Dedifferentiated amniotic fluid mesenchymal stem cell (primary cell): ENCODE measurements around the gene SLC16A3.
"Not testable (repeated sequence)": the region's sequence is repeated elsewhere in the genome, so short reads cannot be mapped to it uniquely, and the experiment has no call there.

Experiments
- DNase-seq: peaks from one replicate; pipeline ENCODE4 v3.0.0-alpha.2; 2016; ENCODE audit errors: extremely low spot score

SLC16A3 gene

DNA sequence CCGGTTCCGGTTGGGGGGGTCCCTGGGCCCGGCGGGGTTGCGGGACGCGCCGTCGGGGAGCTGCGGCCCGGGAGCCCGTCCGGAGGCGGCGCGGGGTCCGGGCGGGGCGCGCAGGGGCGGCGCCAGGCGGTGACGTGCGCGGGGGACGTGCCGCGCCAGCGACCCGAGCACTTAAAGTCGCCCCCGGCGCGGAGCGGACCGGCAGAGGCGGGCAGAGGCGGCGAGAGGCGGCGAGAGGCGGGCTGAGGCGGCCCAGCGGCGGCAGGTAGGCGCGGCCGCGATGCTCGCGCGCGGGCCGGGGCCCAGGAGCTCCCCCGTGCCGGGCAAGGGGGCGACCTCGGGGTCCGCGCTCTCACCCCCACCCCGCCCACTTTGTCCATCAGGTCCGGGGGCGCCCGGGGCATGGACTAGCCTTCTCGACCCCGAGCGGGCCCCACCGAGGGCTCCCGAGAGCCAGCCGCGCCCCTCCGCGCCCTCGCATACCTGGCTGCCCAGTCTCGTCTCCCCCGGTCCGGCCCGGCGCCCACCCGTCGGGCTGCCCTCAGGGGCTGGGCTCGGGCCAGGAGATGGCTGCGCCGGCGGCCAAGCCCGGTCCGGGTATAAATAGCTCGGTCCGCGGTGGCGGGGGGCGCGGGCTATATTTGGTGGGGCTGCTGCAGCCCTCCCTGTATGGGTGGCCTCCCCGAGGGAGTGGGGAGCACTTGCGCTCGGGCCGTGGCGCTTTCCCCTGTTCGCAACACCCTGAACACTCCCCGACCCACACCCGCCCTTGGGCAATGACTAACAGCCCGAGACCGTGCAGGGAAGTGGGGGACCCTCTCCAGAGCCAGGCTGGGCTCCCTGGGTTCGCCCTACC is at the start of gene SLC16A3:
SLC16A3 (plus strand) TSS at position 201 of the 856 bp plus-strand sequence. CDS start 6,967 bp downstream, outside the sequence.
- DNase-seq, result peak; percentile 36

DNA sequence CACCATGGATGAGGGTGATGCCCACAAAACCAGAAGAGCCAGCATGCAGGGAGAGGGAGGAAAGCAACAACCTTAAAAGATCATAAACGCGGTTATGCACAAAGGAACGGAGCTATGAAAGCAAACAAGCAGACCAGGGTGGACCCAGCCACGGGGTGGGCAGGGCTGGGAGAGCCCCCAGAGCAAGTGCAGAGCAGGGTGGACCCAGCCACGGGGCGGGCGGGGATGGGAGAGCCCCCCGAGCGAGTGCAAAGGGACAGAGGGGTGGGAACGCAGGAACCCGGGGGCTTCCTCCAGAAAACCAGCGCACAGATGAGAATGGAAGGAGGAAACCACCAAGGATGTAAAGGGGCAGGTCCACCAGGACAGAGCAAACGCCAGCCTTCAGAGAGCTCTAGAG is 49.4 kb upstream of the SLC16A3 start:
- DNase-seq, result no peak

DNA sequence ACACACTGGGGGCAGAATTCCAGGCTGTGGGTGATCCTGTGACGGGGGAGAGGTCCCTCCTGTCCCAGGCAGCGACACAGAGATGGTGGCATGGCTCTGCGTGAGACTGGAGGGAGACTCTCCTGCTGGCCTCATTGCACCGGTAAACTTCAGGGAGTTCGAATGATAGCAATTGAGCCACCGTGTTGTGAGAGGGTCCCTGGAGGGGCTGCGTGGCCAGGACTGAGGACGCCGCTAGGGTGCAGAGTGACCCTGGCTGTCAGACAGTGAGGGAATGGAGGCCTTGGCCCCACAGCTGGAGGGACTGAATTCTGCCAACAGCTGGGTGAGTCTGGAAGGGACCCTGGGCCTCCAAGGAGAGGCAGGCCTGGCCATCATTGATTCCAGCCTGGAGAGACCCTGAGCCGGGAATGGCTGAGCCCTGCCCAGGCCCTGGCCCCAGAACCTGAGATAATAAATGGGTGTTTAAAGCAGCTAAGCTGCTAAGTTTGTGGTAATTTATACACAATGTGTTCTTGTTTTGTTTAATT is 48.8 kb upstream of the SLC16A3 start:
- DNase-seq, result no peak

DNA sequence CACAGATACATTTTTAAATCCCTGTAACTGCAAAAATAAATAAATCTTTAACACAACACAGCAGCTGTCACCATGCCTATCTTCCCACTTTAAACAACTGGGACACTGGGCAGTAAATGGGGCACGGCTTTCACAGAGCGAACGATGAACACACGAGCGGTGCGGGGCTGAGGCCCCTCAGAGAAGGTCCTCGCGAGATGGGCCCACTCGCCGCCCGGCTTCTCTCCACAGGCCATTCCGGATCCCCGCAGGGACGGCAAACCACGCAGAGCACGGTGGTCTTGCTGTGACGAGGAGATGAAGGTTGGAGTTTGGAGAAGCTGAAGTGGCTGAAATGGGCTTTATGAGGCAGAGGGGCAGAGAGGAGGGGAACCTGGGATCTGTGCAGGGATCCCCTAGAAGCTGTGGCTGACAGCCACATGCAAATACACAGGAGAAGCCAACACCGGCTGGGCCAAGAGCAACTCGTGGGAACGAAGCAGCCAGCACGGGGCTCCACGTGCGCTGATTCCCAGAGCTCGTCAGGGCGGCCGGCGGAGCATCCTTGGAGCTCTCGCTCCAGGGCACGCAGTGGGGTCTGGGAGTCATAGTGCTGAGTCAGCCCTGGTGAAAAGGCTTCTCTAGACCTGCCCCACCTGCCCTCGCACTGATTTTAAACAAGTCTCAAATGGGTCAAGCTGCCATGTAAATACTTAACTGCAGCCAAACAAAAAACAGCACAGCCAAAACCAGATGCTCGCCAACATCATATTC is 47.9 kb upstream of the SLC16A3 start:
- DNase-seq, result no peak

DNA sequence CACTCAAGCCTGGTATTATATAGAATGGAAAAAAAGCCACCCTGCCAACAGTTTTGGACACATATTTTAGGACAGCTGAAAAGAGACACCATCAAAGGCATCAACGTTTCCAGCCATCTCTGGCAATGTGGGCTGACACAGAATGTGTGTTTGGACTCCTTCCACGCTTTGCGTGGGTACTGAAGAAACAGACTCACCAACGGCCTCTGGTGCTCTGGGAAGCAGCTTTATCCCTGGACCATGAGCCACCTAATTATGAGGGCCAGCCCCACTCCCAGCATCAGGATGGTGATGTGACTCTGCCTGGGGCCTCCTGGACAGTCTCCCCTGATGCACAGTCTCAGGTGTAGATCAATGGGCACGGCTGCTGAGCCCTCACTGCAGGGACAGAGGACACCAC is 44.1 kb upstream of the SLC16A3 start:
- no peak for DNase-seq

DNA sequence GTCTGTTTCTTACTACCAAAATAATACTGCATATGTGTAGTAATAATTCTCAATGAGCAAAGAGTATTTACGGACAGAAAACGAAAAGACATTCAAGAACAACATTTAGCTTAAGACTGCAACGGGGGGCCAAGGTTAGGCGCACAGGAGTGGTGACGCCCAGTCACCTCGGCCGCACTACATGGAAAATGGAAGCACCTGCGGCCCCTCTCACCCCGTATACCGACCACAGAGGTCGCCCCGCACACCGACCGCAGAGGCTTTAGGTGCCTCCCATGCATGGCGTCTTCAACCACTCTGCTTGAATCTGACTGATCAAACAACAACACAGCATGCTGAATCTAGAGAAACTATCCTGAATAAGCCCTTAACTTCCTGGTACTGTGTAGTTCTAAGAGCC is 42.6 kb upstream of the SLC16A3 start:
- DNase-seq, result no peak

DNA sequence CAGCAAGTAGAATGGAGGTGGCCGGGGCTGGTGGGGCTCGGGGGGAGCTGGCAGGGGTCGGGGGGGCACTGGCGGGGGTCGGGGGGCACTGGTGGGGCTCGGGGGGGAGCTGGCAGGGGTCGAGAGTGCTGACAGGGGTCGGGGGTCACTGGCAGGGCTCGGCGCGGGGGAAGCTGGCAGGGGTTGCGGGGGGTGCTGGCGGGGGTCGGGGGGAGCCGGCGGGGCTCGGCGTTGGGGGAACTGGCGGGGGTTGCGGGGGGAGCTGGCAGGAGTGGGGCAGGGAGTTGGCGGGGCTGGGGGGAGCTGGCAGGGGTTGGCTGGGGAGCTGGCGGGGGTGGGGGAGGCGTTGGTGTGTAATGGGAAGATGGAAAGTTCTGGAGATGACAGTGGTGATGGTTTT is 41.3 kb upstream of the SLC16A3 start:
- no peak for DNase-seq

DNA sequence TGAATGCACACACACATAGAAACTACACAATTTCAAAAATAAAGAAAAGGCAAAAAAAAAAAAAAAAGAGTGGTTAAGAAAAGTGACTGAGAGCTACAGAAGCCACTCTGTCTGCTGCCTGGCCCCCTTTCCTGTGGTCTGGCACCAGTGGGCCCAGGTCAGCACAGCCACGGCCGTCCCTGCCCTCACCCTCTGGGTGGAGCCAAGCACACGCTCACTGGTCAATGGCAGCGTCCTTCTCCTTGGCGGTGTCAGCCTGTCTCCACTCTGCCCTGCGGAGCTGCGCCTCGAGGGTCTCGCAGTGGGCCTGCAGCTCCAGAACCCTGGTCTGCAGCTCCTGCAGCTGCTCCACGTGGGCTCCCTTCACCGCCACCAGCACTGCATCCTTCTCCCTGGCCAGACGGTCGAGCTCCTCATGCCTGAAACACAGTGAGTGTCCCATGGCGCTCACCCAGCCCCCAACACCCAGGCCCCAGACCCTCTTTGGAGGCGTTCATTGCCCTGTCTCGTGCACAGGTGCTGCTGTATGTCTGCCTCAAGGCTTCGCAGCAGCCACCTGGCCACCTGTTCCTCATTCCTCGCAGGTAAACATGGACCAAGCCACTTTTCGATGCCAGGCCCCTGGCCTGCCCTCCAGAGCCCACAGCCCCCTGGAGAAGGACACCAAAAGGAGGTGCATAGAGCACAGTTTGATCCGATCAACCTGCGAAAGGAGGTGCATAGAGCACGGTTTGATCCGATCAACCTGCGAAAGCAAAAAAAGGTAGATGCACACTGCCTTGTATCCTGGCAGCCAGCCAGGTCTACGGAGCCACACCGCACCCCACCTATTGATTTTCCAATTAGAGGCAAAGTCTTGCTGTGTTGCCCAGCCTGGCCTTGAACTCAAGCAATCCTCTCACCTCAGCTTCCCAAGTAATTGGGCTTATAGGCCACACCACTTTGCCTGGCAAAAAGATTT is 40.6 kb upstream of the SLC16A3 start:
- DNase-seq, result no peak

DNA sequence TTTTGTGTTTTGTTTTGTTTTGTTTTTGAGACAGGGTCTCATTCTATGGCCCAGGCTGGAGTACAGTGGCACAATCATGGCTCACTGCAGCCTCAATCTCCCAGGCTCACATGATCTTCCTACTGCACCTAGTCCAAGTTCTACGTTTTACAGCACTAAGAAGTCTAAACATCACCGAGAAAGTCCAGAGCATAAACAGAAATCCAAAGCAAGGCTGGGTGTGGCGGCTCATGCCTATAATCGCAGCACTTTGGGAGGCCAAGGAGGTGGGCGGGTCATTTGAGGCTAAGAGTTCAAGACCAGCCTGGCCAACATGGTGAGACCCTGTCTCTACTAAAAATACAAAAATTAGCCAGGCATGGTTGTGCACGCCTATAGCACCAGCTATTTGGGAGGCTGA is 35.8 kb upstream of the SLC16A3 start:
- not testable (repeated sequence) for DNase-seq

DNA sequence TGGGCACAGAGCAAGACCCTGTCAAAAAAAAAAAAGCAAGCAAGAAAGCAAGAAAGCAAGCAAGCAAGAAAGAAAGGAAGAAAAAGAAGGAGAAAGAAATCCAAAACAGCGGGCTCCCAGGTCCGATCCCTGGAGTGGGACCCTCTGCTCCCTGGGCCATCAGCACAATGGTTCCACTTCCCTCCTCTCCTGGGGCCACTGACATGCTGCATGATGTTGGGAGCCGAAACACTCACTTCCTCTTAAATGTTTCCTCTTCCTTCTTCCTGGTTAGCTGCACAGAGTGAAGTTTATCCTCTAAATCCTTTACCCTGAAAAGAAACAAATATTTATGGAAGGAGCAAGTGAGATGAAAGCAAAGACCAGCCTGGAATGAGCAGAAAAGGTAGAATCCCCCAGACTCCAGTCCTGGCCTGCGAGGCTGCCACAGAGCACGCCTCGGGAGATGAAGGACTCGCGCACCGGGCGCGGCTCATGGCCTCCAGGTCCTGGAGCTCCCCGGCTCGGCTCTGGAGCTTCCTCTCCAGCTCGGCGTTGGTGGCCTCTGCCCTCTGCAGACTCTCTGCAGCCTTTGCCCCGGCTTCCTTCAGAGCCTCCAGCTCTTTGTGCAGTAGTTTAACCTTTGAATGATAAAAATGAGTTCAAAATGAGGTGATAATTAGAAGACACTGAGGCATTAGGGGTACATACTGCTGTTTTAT is 35.2 kb upstream of the SLC16A3 start:
- DNase-seq, result no peak

DNA sequence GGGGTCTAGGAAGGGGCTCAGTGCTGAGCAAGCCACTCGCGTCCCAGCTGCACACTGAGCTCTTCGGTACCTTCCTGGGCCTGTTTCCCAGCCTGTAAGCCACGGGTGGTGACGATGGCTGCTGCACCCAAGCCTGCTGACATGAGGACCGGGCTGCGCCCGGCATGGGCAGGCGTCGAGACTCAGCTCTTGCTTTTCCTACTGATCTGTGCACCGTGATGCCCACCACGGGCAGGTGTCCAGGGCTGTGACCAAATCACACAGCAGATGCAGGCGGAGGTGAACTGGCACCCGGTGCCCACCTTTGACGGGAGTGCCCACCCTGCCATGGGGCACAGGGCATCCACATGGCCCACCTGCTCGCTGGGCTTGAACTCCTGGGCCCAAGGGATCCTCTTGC is 34.1 kb upstream of the SLC16A3 start:
- DNase-seq, result no peak

DNA sequence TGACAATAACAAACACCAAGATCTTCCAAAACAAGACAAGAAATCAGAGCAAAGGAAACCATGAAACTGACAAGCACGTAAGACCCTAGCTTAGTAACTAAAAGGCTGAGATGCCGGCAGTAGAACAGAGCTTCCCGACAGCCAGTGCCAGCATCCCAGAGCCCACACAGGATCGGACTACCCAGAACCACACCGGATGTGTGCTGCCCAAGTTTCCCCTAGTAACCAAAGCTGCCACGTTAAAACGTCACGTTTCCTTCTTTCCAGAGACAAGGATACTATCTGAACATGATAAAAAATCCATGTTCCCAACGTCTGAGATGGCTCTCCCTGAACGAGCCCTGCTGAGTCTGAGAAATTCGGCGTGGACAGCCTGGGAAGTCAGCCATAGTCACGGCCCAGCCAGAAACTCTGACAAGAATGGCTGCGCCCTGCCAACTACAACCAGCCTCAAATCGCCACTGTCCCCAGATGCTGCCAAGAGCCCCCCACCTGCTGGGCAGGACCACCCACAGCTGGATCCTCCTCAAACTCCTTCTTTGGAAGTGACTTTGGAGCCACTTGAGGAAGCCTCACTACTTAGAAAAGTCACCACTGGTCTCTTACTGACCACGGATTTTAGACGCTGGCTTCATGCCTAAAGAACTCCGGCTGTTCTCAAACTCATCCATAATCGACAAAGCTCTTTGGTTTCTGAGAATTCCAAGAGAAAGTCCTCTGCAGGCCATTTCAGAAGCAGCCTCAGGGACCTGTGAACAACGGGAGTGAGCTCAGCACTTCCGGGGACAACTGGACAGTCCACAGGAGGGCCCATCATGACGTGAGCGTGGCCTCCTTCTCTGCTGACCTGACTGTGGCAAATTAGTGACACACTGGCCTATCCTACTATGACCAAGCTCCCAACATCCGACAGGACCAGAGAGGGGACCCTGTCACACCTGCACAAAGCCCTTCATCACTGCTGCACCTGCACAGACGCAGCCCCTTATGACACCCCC is 32.9 kb upstream of the SLC16A3 start:
- no peak for DNase-seq

DNA sequence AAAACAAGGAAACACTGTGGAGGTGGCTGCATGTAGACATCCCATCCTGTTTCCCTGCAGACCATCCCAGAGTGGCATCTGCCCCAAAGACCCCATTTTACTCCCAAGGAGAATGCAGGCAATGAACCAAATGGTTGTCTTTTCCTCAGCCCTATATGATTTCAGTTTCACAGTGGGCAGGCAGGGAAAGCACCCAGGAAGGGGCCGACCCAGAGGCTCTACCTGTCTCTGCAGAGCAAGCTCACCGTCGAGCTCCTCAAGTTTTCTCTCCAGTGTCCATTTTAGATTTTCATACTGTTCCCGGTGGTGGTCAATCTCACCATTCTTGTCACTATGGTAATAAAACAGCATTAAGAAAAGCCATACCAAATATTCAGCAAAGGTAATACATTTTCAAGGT is 30.8 kb upstream of the SLC16A3 start:
- DNase-seq, result no peak

DNA sequence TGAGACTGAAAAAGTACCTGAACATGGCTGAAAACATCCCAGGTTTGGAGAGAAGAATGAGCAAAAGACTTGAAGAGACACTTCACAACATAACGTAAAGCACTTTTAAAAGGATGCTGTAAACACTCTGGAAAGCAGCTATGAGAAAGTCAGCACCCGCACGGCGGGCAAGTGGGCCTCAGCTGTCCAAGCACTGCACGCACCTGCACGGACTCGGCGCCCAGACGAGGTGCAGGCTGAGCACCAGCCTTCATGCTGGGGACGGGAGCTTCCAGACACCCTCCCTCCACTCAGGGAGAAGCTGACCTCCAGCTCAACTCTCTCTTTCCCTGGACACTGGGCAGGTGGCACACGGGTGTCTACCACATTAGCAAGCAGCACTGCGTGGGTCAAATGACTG is 29.3 kb upstream of the SLC16A3 start:
- no peak for DNase-seq

DNA sequence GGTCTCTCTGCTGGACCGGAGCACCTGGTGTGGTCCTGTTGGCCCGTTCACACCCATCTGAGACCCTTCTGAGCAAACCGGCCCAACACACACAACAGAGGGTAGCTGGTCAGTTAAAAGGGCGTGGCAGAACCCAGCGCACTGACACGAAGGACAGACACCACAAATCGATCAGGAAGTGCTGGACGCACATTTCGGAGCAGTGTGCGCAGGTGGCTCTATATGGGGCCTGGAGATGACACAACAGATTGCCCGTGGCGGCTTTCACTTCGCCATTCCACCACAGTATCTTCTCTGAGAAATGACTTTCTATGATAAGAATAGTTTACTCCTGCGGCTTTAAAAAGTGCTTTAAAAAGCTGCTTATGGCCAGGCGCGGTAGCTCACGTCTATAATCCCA is 28.7 kb upstream of the SLC16A3 start:
- DNase-seq, result no peak

DNA sequence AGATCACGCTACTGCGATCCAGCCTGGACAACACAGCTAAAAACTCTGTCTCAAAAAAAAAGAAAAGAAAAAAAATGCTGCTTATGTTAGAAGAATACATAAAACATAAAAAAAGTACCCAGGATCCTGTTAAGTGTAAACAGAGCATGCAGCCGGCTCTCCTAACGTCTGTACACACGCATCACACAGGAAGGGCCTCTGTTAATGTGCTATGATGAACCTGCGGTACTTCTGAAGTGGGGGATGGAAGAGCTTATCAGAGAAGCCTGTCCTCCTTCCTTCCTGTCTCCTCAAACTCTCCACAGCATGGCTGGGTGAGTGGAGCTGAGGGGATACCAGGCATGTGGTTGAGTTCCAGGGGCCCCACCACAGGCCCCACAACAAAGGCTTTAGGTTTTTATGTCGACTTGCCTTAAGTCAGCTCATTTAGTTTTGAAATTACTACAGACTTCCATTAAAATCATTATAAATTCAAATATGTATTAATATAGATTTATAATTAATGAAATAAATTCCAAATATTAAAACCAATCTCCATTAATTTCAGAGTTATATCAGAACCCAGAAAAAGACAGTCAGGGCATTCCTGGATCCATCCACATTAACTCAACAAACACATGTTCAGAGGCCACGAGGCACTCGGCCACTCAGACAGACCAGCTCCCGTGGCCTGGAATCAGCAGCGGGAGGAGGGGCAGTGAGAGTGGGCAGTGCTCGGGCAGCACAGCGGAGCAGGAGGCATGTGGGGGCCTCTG is 27.9 kb upstream of the SLC16A3 start:
- no peak for DNase-seq

DNA sequence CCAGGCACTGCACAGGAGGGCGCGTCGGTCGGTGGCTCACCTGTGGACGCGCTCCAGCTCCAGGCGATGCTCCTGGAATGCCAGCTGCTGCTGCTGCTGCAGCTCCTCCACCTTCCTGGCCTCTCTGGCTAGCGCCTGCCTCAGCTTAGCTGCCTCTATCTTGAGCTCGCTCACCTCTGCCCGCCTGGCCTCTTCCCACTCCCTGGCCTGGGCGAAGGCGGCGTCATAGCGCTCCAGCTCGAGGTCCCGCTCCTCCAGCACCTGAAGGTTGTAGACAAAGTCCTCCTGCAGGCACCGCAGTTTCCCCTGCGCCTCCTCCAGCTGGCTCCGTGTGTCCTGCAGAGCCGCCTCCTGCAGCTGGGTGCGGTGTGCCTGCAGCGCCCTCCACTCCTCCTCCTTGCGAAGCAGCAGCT is 27.3 kb upstream of the SLC16A3 start:
- DNase-seq, result no peak

DNA sequence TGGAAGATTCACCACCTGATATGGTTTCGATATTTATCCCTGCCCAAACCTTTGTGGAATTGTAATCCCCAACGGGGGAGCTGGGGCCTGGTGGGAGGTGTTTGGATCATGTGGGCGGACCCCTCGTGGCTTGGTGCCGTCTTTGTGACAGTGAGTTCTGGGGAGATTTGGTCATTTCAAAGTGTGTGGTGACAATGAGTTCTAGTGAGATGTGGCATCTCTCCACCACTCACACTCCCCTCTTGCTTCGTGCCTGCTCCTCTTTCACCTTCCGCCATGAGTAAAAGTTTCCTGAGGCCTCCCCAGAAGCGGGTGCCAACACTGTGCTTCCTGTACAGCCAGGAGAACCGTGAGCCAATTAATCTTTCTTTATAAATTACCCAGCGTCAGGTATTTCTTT is 25.9 kb upstream of the SLC16A3 start:
- no peak for DNase-seq

DNA sequence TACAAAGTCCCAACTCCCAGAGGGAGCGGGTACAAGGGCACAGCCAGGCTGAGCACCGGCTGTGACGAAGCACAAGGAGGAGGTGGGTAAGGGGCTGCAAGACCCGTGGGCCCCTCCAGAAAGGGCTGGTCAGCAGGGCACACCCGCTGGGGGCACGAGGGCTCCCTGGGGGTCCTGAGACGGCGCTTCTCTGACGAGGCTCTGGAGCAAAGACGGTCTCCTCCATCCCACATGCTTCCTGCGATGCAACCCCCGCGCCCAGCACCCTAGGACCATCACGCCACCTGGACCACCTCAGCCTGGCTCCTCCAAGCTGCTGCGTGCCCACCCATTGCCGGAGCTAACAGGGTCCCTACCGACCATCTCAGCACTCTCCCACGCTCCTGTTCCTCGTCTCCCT is 24.9 kb upstream of the SLC16A3 start:
- no peak for DNase-seq
